Esophagus mucosa (tissue), 1 donor: ENCODE results near the gene UNC13D. TPM values are rescaled to one million over a fixed set of nuclear protein-coding genes. Genes with fewer than 3 reads are reported as not detected.

ENCODE experiments used
- ATAC-seq: fragments of 200-7000 bp; cut with Tn5 transposase; one replicate; pipeline ENCODE4 v1.9.1; 2020
- total RNA-seq: library from RNA; stranded (reverse); gene quantifications from one replicate; pipeline ENCODE4 v1.2.4, GENCODE V29; 2023
- donor health status: DM: yes; HTN: yes; CAD: no.

The UNC13D gene
- total RNA-seq, 1 donor from 2014 or later, result 26.0 TPM

- ATAC-seq, result no peak
Measured at GRCh38 chr17:75849724-75850123, 5.5 kb upstream of the UNC13D start.

- no peak for ATAC-seq
Measured at GRCh38 chr17:75849279-75849646, 5.1 kb upstream of the UNC13D start.

GRCh38 chr17:75848523-75849278 lies 4.5 kb upstream of the UNC13D start:
- no peak for ATAC-seq

GRCh38 chr17:75847614-75848522 lies 3.7 kb upstream of the UNC13D start:
- ATAC-seq, result no peak

GRCh38 chr17:75846692-75847613 lies 2.7 kb upstream of the UNC13D start:
- ATAC-seq, result no peak

- no peak for ATAC-seq
Measured at GRCh38 chr17:75845933-75846691, 1.9 kb upstream of the UNC13D start.

- peak; percentile 85 for ATAC-seq
Measured at GRCh38 chr17:75845058-75845711, 981 bp upstream of the UNC13D start.

- ATAC-seq, result peak; percentile 83
Measured at GRCh38 chr17:75844530-75845057, 390 bp upstream of the UNC13D start.

GRCh38 chr17:75842963-75843576 lies 1.1 kb downstream of the UNC13D start:
- no peak for ATAC-seq

- no peak for ATAC-seq
Measured at GRCh38 chr17:75842411-75842810, 1.8 kb downstream of the UNC13D start.

GRCh38 chr17:75840799-75841164 lies 3.4 kb downstream of the UNC13D start:
- no peak for ATAC-seq

- ATAC-seq, result no peak
Measured at GRCh38 chr17:75839942-75840798, 4.0 kb downstream of the UNC13D start.

- ATAC-seq, result no peak
Measured at GRCh38 chr17:75838410-75838809, 5.8 kb downstream of the UNC13D start.

- ATAC-seq, result no peak
Measured at GRCh38 chr17:75837899-75838298, 6.3 kb downstream of the UNC13D start.

GRCh38 chr17:75836605-75837004 lies 7.6 kb downstream of the UNC13D start:
- ATAC-seq, result no peak

GRCh38 chr17:75835654-75835987 lies 8.6 kb downstream of the UNC13D start:
- ATAC-seq, result no peak

GRCh38 chr17:75834928-75835653 lies 9.1 kb downstream of the UNC13D start:
- no peak for ATAC-seq

- ATAC-seq, result no peak
Measured at GRCh38 chr17:75834279-75834920, 9.8 kb downstream of the UNC13D start.
